Hepatocyte (in vitro differentiated cells): ENCODE data around the gene SH3YL1.

Experiments used
- CTCF ChIP-seq: fragments of 200-600 bp; sonication (generic); IDR thresholded peaks from 2 replicates; pipeline ENCODE4 v1.5.1; 2016; ENCODE audit warnings: antibody characterized with exemption, mild to moderate bottlenecking; ENCODE audit not compliant: poor library complexity
- EZH2 ChIP-seq: fragments of 200-600 bp; sonication (generic); IDR thresholded peaks from 2 replicates; pipeline ENCODE4 v1.6.1; 2016; ENCODE audit warnings: antibody characterized with exemption, mild to moderate bottlenecking, borderline replicate concordance
- EZH2phosphoT487 ChIP-seq: fragments of 200-600 bp; sonication (generic); IDR thresholded peaks from one replicate; pipeline ENCODE4 v1.6.1; 2018; ENCODE audit warnings: antibody characterized with exemption, mild to moderate bottlenecking, low read depth, moderate library complexity; ENCODE audit not compliant: unreplicated experiment, severe bottlenecking

GRCh38 chr2:290090-290722 lies 26.4 kb upstream of the SH3YL1 start:
- TF ChIP-seq CTCF (peak; percentile 84), EZH2phosphoT487 (no peak), EZH2 (no peak)
